ENCODE measurements around the gene COBL.

COBL gene

GRCh38 chr7:51307651-51308210 is 8.9 kb downstream of the COBL start:
- no peak overlapping the region for H3K4me3 ChIP-seq (ENCODE audit: low read depth, low read length)
- TF ChIP-seq CTCF (conservative IDR thresholded peaks at IDR 0.05; ENCODE audit: low read depth, low read length), result no peak
- DNase-seq (ENCODE audit: low read depth), result no peak

GRCh38 chr7:51306761-51307160 is 9.8 kb downstream of the COBL start:
- DNase-seq (ENCODE audit: low read depth), result no peak
- TF ChIP-seq CTCF (conservative IDR thresholded peaks at IDR 0.05; ENCODE audit: low read depth, low read length), result no peak
- H3K4me3 ChIP-seq (ENCODE audit: low read depth, low read length), result no peak overlapping the region

- TF ChIP-seq CTCF (conservative IDR thresholded peaks at IDR 0.05; ENCODE audit: low read depth, low read length), result no peak
- H3K4me3 ChIP-seq (ENCODE audit: low read depth, low read length), result no peak overlapping the region
- DNase-seq (ENCODE audit: low read depth), result no peak
Measured at GRCh38 chr7:51304729-51305128, 11.9 kb downstream of the COBL start.

- no peak for DNase-seq (ENCODE audit: low read depth)
- TF ChIP-seq CTCF (conservative IDR thresholded peaks at IDR 0.05; ENCODE audit: low read depth, low read length), result no peak
Measured at GRCh38 chr7:51303142-51303525, 13.5 kb downstream of the COBL start.

GRCh38 chr7:51301806-51302205 is 14.8 kb downstream of the COBL start:
- DNase-seq (ENCODE audit: low read depth), result no peak
- no peak overlapping the region for H3K4me3 ChIP-seq (ENCODE audit: low read depth, low read length)
- no peak for TF ChIP-seq CTCF (conservative IDR thresholded peaks at IDR 0.05; ENCODE audit: low read depth, low read length)

More at GRCh38 chr7:51303142-51303525, 13.5 kb downstream of the COBL start:
- H3K4me3 ChIP-seq (ENCODE audit: low read depth, low read length), result no peak overlapping the region

- no peak for TF ChIP-seq CTCF (conservative IDR thresholded peaks at IDR 0.05; ENCODE audit: low read depth, low read length)
- H3K4me3 ChIP-seq (ENCODE audit: low read depth, low read length), result no peak overlapping the region
- DNase-seq (ENCODE audit: low read depth), result no peak
Measured at GRCh38 chr7:51300762-51301674, 15.6 kb downstream of the COBL start.

Data from choroid plexus epithelial cell (primary cell).